ENCODE data around the gene SCYGR2.

The SCYGR2 gene

GRCh38 chr2:227625420-227625819 is 26.7 kb downstream of the SCYGR2 start:
- H2AFZ ChIP-seq (ENCODE audit: low read depth, low read length): no peak overlapping the region
- no peak for TF ChIP-seq EZH2 (IDR thresholded peaks at IDR 0.05; ENCODE audit: borderline replicate concordance, low read depth, low read length, severe bottlenecking)
- TF ChIP-seq, protein P1, sequence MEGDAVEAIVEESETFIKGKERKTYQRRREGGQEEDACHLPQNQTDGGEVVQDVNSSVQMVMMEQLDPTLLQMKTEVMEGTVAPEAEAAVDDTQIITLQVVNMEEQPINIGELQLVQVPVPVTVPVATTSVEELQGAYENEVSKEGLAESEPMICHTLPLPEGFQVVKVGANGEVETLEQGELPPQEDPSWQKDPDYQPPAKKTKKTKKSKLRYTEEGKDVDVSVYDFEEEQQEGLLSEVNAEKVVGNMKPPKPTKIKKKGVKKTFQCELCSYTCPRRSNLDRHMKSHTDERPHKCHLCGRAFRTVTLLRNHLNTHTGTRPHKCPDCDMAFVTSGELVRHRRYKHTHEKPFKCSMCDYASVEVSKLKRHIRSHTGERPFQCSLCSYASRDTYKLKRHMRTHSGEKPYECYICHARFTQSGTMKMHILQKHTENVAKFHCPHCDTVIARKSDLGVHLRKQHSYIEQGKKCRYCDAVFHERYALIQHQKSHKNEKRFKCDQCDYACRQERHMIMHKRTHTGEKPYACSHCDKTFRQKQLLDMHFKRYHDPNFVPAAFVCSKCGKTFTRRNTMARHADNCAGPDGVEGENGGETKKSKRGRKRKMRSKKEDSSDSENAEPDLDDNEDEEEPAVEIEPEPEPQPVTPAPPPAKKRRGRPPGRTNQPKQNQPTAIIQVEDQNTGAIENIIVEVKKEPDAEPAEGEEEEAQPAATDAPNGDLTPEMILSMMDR (IDR thresholded peaks at IDR 0.05; ENCODE audit: borderline replicate concordance, extremely low read depth, low read length, poor library complexity, severe bottlenecking): no peak
- DNase-seq: no peak

DNA sequence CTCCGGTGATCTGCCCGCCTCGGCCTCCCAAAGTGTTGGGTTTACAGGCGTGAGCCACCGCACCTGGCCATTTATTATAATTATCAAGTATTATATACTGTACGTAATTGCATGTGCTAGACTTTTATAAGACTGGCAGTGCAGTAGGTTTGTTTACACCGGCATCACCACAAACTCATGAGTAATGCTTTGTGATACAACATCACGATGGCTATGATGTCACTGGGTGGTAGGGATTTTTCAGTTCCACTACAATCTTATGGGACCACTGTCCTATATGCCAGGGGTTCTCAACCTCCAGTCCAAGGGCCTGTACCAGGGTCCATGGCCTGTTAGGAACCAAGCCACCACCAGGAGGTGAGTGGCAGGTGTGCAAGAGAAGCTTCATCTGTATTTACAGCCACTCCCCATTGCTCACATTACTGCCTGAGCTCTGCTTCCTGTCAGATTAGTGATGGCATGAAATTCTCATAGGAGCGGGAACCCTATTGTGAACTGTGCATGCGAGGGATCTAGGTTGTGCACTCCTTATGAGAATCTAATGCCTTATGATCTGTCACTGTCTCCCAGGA is 28.0 kb downstream of the SCYGR2 start:
- no peak for TF ChIP-seq EZH2 (IDR thresholded peaks at IDR 0.05; ENCODE audit: borderline replicate concordance, low read depth, low read length, severe bottlenecking)
- TF ChIP-seq, protein P1 (IDR thresholded peaks at IDR 0.05; ENCODE audit: borderline replicate concordance, extremely low read depth, low read length, poor library complexity, severe bottlenecking): no peak
- H4K20me1 ChIP-seq (ENCODE audit: insufficient read depth, low read length): no peaks in the 10 kb centered on the region
- no peaks in the 10 kb centered on the region for H3K27me3 ChIP-seq (ENCODE audit: insufficient read depth, low read length, poor library complexity)
- H3K9ac ChIP-seq (ENCODE audit: low read depth, low read length): no peak overlapping the region
- H3K4me1 ChIP-seq (ENCODE audit: insufficient read depth, low read length): no peaks in the 10 kb centered on the region
- ATAC-seq (ENCODE audit: insufficient read depth, low read depth) (no peak), DNase-seq (no peak)
- H3K79me2 ChIP-seq (ENCODE audit: insufficient read depth, low read length): no peaks in the 10 kb centered on the region
- H3K4me2 ChIP-seq (ENCODE audit: insufficient read depth, low read length): no peak overlapping the region
- H3K27ac ChIP-seq (ENCODE audit: low read length): no peak overlapping the region
- no peaks in the 10 kb centered on the region for H3K9me3 ChIP-seq (ENCODE audit: insufficient read depth, low read length, severe bottlenecking)
- H3K36me3 ChIP-seq (ENCODE audit: insufficient read depth, low read length): no peaks in the 10 kb centered on the region
- no peak overlapping the region for H2AFZ ChIP-seq (ENCODE audit: low read depth, low read length)
- H3K4me3 ChIP-seq (ENCODE audit: low read depth in 1 of 2, low read length in 2 of 2): no peak overlapping the region

More at GRCh38 chr2:227625420-227625819, 26.7 kb downstream of the SCYGR2 start:
- Histone ChIP-seq H3K36me3 (ENCODE audit: insufficient read depth, low read length) (no peaks in the 10 kb centered on the region), H3K27me3 (ENCODE audit: insufficient read depth, low read length, poor library complexity) (no peaks in the 10 kb centered on the region), H3K4me2 (ENCODE audit: insufficient read depth, low read length) (no peak overlapping the region), H3K79me2 (ENCODE audit: insufficient read depth, low read length) (no peaks in the 10 kb centered on the region), H4K20me1 (ENCODE audit: insufficient read depth, low read length) (no peaks in the 10 kb centered on the region), H3K9ac (ENCODE audit: low read depth, low read length) (no peak overlapping the region), H3K4me3 (ENCODE audit: low read depth in 1 of 2, low read length in 2 of 2) (no peak overlapping the region), H3K9me3 (ENCODE audit: insufficient read depth, low read length, severe bottlenecking) (no peaks in the 10 kb centered on the region), H3K4me1 (ENCODE audit: insufficient read depth, low read length) (no peaks in the 10 kb centered on the region), H3K27ac (ENCODE audit: low read length) (no peak overlapping the region)
- ATAC-seq (ENCODE audit: insufficient read depth, low read depth): no peak

- TF ChIP-seq, protein P1 (IDR thresholded peaks at IDR 0.05; ENCODE audit: borderline replicate concordance, extremely low read depth, low read length, poor library complexity, severe bottlenecking): no peak
- no peak for TF ChIP-seq EZH2 (IDR thresholded peaks at IDR 0.05; ENCODE audit: borderline replicate concordance, low read depth, low read length, severe bottlenecking)
- H3K27ac ChIP-seq (ENCODE audit: low read length): no peak overlapping the region
- H2AFZ ChIP-seq (ENCODE audit: low read depth, low read length): no peak overlapping the region
- no peaks in the 10 kb centered on the region for H3K9me3 ChIP-seq (ENCODE audit: insufficient read depth, low read length, severe bottlenecking)
- ATAC-seq (ENCODE audit: insufficient read depth, low read depth) (no peak), DNase-seq (no peak)
- H4K20me1 ChIP-seq (ENCODE audit: insufficient read depth, low read length): no peaks in the 10 kb centered on the region
- H3K4me1 ChIP-seq (ENCODE audit: insufficient read depth, low read length): no peaks in the 10 kb centered on the region
- no peak overlapping the region for H3K4me3 ChIP-seq (ENCODE audit: low read depth in 1 of 2, low read length in 2 of 2)
- no peaks in the 10 kb centered on the region for H3K79me2 ChIP-seq (ENCODE audit: insufficient read depth, low read length)
- no peaks in the 10 kb centered on the region for H3K27me3 ChIP-seq (ENCODE audit: insufficient read depth, low read length, poor library complexity)
- no peaks in the 10 kb centered on the region for H3K36me3 ChIP-seq (ENCODE audit: insufficient read depth, low read length)
- no peak overlapping the region for H3K4me2 ChIP-seq (ENCODE audit: insufficient read depth, low read length)
- H3K9ac ChIP-seq (ENCODE audit: low read depth, low read length): no peak overlapping the region
Measured at GRCh38 chr2:227627769-227628168, 29.1 kb downstream of the SCYGR2 start.

Measured in DND-41 (cell line).